DMS114 treated with DMSO at 0.1 percent for 48 hours (cell line): ENCODE results near the gene RAB9A.
"Not testable (repeated sequence)": the region's sequence is repeated elsewhere in the genome, so short reads cannot be mapped to it uniquely, and the experiment has no call there.

Source experiments
- DNase-seq: peaks from one replicate; lab custom pipeline; 2025; ENCODE audit not compliant: unreplicated experiment; lab: John Stamatoyannopoulos, UW

RAB9A gene

GRCh38 chrX:13669755-13670154 lies 19.2 kb upstream of the RAB9A start:
- not testable (repeated sequence) for DNase-seq

DNA sequence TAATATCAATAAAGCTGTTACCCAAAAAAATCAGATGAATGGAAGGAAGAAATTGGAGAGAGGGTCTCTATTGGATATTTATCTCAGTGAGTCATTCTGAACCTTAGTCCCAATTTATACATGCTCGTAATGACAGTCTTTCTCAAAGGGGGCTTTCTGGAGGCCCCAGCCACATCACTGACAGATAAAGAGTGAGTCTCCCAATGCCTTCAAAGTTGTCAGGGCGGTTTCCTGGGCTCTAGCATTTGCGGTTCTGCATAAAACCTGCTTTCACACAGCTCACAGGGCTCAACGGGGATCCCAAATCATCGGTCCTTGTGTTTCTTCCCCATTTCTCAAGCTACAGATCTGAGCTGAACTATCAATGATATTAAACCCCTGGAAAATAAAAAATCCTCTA lies 18.7 kb upstream of the RAB9A start:
- DNase-seq, result no peak

DNA sequence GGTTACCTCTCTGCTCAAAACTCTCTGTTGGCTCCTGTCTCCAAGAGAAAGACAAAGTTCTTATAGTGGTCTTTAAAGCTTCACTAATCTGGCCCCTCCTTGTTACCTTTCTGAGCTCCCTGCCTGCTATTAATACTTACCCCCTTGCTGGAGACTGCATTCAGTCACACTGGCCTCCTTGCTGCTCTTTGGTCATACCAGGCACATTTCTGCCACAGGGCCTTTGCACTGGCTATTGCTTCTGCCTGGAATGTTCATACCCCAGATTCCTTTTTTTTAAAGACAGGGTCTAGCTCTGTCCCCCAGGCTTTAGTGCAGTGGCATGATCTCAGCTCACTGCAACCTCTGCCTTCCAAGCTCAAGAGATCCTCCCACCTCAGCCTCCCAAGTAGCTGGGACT lies 15.9 kb upstream of the RAB9A start:
- no peak for DNase-seq

GRCh38 chrX:13676885-13677284 lies 12.0 kb upstream of the RAB9A start:
- DNase-seq, result no peak

DNA sequence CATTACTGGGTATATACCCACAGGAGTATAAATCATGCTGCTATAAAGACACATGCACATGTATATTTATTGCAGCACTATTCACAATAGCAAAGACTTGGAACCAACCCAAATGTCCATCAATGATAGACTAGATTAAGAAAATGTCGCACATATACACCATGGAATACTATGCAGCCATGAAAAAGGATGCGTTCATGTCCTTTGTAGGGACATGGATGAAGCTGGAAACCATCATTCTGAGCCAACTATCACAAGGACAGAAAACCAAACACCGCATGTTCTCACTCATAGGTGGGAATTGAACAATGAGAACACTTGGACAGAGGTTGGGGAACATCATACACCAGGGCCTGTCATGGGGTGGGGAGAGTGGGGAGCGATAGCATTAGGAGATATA lies 9.2 kb upstream of the RAB9A start:
- not testable (repeated sequence) for DNase-seq

GRCh38 chrX:13681595-13681994 lies 7.3 kb upstream of the RAB9A start:
- DNase-seq, result no peak

- DNase-seq, result no peak
Measured at GRCh38 chrX:13684361-13684760, 4.6 kb upstream of the RAB9A start.

- DNase-seq, result no peak
Measured at GRCh38 chrX:13685126-13685763, 3.7 kb upstream of the RAB9A start.

DNA sequence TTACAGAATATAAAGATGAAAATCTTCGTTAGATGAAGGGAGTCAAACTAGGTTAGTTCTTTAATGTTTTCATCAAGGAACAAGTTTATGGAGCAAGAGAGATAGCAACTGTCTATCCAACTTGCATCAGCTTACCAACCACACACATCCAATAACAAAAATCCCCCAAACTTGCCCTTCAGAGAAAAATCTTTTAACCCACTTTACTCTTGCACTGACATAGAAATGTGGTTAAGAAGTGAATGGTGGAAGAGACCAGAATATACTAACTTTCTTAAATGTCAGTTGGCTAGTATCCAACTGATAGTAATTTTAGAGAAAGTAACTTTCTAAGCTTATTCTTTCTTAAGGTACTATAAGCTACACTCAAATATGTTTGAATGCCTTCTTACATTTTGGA lies 1.7 kb upstream of the RAB9A start:
- DNase-seq, result no peak

- DNase-seq, result no peak
Measured at GRCh38 chrX:13688384-13688957, 457 bp upstream of the RAB9A start.

DNA sequence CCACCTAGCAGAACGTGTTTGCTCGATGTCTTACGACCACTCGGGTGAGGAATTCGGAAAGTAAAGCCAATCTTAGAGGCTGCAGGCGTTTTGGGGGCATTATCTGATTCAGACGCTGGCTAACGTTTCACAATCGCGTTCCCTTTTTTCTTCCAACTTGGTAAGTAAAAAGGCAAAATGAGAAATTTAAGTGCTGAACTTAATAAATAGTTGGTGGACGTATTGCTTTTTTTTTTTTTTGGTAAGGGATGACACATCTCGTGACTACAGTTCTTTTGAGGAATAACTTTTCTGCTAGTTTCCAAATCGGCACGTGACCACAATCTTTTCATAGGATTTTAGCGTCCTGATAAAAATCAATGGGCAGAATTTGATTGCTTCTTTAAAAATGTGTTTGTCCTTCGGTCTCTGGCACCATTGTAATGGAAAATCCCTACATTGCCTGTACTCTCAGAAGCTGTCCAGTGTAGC lies 848 bp downstream of the RAB9A start:
- DNase-seq, result no peak

DNA sequence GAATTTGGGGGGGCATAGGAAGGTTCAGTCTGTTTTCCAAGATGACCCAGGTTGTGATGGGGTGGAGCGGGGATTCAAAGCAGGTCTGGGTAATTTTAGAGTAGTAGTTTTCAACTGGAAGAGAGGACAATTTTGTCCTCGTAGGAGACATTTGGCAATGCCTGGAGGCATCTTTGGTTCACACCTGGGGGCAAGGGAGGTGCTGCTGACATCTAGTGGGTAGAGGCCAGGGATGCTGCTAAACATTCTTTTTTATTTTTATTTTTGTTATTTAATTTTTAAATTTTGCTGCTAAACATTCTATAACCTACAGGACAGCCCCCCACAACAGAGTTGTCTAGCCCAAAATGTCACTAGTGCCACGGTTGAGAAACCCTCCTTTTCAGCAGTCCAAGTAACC lies 1.9 kb downstream of the RAB9A start:
- DNase-seq, result no peak

DNA sequence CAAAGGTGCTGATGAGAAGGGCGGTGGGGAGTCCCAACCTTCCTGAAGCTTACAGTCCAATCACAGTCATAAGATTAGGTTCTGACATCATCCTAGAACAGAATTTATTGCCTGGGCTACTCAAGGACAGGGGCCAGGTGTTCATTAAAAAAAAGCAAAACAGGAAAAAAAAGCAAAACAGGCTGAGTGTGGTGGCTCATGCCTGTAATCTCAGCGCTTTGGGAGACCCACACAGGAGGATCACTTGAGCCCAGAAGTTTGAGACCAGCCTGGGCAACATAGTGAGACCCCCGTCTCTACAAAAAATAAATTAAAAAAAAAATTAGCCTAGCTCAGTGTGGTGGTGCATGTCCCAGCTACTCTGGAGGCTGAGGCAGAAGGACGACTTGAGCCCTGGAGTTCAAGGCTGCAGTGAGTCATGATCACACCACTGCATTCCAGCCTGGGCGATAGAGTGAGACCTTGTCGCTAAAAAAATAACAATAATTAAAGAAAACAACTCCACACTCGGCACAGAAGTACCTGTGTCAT lies 3.0 kb downstream of the RAB9A start:
- no peak for DNase-seq

DNA sequence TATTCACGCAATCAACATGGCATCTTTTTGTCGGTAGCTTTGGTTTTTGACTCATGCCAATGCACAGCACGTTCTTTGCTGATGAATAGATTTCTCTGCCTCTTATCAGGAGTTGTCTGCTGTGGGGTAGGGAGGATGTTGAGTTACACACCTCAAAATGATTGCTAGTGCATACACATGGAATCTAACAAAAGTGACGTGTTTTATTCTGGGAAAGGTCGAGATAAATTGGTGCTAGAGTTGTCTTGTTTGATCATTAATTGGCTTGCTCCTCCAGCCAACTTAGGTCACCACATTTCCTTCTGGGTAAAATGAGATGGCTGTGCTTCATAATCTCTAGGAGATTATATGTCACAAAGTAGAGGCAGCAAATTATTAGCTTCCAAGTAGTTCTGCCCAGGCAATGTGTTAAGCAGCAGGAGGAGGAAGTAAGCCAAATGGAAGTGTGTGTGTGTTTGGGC lies 3.9 kb downstream of the RAB9A start:
- DNase-seq, result no peak

DNA sequence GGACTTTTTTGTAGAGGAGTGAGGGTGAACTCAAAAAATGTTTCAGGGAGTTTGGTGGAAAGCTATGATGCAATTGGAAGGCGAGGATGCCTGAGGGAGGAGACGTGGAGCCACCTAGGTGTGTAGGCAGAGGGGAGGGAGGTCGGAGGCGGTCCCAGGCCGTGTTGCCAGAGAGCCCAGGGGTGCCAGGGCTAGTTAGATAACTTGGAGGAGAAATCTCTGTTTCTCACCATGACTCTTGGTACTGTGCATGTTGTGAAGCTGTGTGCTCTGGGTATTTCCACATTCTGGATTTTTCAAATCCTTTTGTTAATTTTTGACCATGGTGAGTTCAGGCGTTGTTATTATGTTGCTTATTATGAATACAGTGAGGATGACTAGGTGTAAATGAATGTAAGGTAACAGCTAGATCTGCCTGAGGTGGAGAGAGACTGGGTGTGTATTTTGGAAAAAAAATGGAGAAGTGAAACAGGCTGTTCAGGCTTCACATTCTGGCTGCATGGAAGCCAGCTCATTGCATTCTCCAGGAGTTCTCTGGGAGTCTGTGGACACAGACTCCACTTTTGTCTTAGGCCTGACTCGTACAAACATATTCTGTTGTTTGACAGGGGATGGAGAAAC lies 4.5 kb downstream of the RAB9A start:
- no peak for DNase-seq

GRCh38 chrX:13694359-13694758 lies 5.4 kb downstream of the RAB9A start:
- no peak for DNase-seq

DNA sequence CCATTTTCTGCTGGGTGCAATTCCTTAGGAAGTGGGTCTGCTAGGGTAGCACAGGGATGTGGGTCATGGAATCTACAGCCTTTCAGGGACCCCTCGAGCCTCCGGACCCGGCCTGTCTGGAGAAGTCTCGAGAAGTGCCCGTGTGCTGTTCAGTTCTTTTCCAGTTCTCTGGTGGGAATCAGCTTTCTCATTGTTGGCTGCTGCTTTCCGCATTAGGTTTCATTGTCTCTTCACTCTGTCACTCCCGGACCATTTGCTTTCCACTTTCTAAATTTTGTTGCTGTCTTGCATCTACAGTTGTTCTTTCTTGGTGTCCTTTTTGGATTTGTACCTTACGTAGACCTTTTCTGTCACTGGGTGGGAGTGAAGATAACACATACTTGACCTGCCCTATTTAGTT lies 6.1 kb downstream of the RAB9A start:
- no peak for DNase-seq

DNA sequence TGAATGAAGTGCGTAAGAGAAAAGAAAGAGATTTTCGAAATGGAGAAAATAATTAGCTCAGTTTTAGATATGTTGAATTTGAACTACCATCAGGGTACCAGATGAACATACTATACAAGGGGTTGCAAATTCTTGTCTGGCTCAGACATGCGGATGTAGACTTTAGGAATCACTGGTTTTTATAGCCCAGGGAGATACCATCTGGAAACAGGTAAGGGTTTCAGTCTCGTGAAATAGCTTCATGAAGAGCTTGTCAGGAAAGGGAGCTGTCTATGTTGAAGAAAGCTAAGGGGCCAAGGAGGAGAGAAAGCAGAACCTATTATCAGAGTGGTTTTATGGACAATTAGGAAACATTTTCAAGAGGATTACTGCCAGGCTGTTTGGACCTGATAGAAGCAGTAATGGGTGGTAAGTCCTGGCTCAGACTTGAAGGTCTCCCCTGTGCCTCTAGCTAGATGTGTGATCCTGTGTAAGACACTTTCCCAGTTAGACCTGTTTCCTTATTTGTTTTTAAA lies 6.7 kb downstream of the RAB9A start:
- DNase-seq, result no peak

DNA sequence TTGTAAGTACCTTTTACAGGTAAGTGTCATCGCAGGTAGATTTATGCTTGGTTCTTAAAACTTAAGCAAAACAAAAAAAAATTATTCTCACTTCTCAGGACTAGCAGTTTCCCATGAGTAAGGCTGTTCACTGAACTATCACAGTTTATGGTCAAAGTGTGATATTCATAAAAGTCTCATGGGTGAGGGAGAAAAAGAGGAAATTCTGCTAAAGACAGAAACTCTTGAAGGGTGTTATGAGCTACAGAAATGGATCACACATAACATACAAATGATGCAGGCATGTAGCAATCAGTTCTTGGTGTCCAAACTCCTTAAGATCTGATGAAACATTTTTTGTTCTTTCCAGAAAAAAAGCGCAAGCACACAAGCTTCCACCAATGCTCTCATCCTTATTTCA lies 8.5 kb downstream of the RAB9A start:
- DNase-seq, result no peak

DNA sequence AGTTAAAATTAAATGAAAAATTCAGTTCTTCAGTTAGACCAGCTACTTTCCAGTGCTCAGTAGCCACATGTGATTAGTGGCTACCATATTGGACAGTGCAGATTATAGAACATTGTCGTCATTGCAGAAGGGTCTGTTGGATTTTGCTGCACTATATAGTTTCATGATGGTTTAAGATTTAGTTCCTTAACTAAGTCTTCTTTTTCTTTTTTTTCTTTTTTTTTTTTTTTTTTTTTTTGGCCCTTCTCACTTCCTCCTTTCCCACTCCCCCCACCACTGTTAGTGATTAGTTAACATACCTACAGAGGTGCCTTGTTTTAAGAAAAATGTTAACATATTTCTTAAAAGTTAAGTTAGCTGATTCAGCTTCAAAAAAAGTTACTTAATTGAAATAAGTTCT lies 9.0 kb downstream of the RAB9A start:
- no peak for DNase-seq

GRCh38 chrX:13698432-13698831 lies 9.5 kb downstream of the RAB9A start:
- no peak for DNase-seq

DNA sequence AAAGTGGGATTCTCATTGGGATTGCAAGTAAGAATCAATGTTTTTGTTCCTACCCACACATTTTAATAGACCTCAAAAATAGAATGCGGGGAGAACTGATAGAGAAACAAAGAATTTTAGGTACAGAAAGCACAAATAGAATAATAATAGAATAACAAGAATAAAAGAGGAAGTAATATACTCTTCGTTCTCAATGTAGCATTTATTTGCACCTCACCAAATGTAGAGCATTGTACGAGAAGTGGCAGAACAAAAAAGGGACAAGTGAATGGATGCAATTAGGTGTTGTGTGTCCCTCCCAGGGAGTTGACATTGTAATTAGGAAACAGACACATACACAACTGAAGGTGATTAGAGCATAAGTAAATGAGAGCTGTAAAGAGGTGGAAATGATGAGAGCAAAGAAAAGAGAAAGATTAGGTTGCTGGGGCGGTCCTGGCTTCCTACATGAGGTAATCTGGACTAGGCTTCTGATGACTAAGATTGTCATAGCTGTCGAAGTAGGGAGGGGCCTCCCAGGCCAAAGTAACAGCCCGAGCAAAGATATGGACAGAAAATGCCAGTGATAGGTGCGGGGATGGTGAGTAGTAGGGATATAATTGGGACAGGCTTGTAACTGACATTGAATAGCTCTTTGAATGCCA lies 10.4 kb downstream of the RAB9A start:
- no peak for DNase-seq
